IPS DF 6.9 (cell line): ENCODE measurements around the gene FXYD3.
"Not testable (repeated sequence)": the region's sequence is repeated elsewhere in the genome, so short reads cannot be mapped to it uniquely, and the experiment has no call there.

Experiments used
- DNase-seq: peaks from one replicate; pipeline ENCODE4 v3.0.0-alpha.2; 2013; ENCODE audit warnings: low read depth, low spot score
- H3K27ac ChIP-seq: one replicate; pipeline ENCODE4 v1.5.1; 2013; ENCODE audit warnings: low read length, control low read depth
- H3K27me3 ChIP-seq: 2 replicates; pipeline ENCODE4 v1.6.1; 2013; ENCODE audit warnings: mild to moderate bottlenecking, low read length; ENCODE audit not compliant: control insufficient read depth, insufficient read depth
- H3K36me3 ChIP-seq: 2 replicates; pipeline ENCODE4 v1.6.1; 2013; ENCODE audit warnings: low read length; ENCODE audit not compliant: control insufficient read depth, insufficient read depth
- H3K4me1 ChIP-seq: 2 replicates; pipeline ENCODE4 v1.6.1; 2013; ENCODE audit warnings: low read length; ENCODE audit not compliant: control insufficient read depth, insufficient read depth
- H3K4me3 ChIP-seq: 2 replicates; pipeline ENCODE4 v1.5.1; 2013; ENCODE audit warnings: mild to moderate bottlenecking, low read length
- H3K9me3 ChIP-seq: 2 replicates; pipeline ENCODE4 v1.6.1; 2013; ENCODE audit warnings: low read length, inconsistent platforms; ENCODE audit not compliant: control insufficient read depth, insufficient read depth
- WGBS: extraction: QIAGEN DNeasy Blood & Tissue Kit; methylation state at CpG from one replicate; pipeline ENCODE4 v1.1.7; 2013; ENCODE audit warnings: mixed read lengths, missing lambda C conversion rate; ENCODE audit not compliant: insufficient read length, insufficient coverage; 5-methylcytosine and 5-hydroxymethylcytosine counted together

Gene FXYD3

GRCh38 chr19:35153129-35153522, 37.5 kb downstream of the FXYD3 start:
- H3K27ac ChIP-seq, H3K9me3 ChIP-seq, DNase-seq, H3K36me3 ChIP-seq, H3K4me3 ChIP-seq, H3K27me3 ChIP-seq, H3K4me1 ChIP-seq: not testable (repeated sequence)
- WGBS: no CpG with 5 or more reads among the region's 10 CpGs

- H3K27me3 ChIP-seq: no peaks in the 10 kb centered on the region
- H3K4me3 ChIP-seq: peak overlapping the region; percentile 71; the same call in 1 of the 2 replicates
- no peaks in the 10 kb centered on the region for H3K9me3 ChIP-seq
- WGBS: no CpG with 5 or more reads among the region's 36 CpGs
- H3K27ac ChIP-seq: no peak overlapping the region
- no peak for DNase-seq
- no peaks in the 10 kb centered on the region for H3K36me3 ChIP-seq
- peaks cover 7% of the 10 kb centered on the region; the same call in 1 of the 2 replicates for H3K4me1 ChIP-seq
Observed at GRCh38 chr19:35153701-35154524, 38.3 kb downstream of the FXYD3 start.

- peak within 1 kb of the TSS; percentile 71 for H3K4me3 ChIP-seq
- no peaks in the 10 kb centered on the region for H3K9me3 ChIP-seq
- H3K27ac ChIP-seq: no peak within 1 kb of the TSS
- peaks cover 7% of the 10 kb centered on the region; the same call in 1 of the 2 replicates for H3K4me1 ChIP-seq
- WGBS: no CpG with 5 or more reads among the region's 49 CpGs
- H3K27me3 ChIP-seq: no peaks in the 10 kb centered on the region
- H3K36me3 ChIP-seq: peaks cover 7% of the 10 kb centered on the region; the same call in 1 of the 2 replicates
- DNase-seq: no peak
Observed at GRCh38 chr19:35154525-35155406, 39.1 kb downstream of the FXYD3 start, which contains the start of gene FXYD5. Gene FXYD5 (plus strand): TSS chr19:35154735. CDS start chr19:35155551, 816 bp downstream.

- Histone ChIP-seq H3K36me3 (peaks cover 7% of the 10 kb centered on the region; the same call in 1 of the 2 replicates), H3K27me3 (no peaks in the 10 kb centered on the region), H3K9me3 (no peaks in the 10 kb centered on the region), H3K4me3 (peak overlapping the region; percentile 71; the same call in 1 of the 2 replicates), H3K27ac (no peak overlapping the region), H3K4me1 (peaks cover 7% of the 10 kb centered on the region; the same call in 1 of the 2 replicates)
- no peak for DNase-seq
- WGBS: no CpG with 5 or more reads among the region's 17 CpGs
Observed at GRCh38 chr19:35155441-35155840, 39.8 kb downstream of the FXYD3 start.

GRCh38 chr19:35155981-35156672, 40.5 kb downstream of the FXYD3 start:
- Histone ChIP-seq H3K27me3 (no peaks in the 10 kb centered on the region), H3K4me3 (no peak overlapping the region), H3K27ac (no peak overlapping the region), H3K36me3 (peaks cover 7% of the 10 kb centered on the region; the same call in 1 of the 2 replicates), H3K9me3 (no peaks in the 10 kb centered on the region), H3K4me1 (peaks cover 7% of the 10 kb centered on the region; the same call in 1 of the 2 replicates)
- no CpG with 5 or more reads among the region's 6 CpGs for WGBS
- no peak for DNase-seq

GRCh38 chr19:35156673-35157014, 41.0 kb downstream of the FXYD3 start:
- Histone ChIP-seq H3K27ac (no peak overlapping the region), H3K4me1 (peaks cover 7% of the 10 kb centered on the region; the same call in 1 of the 2 replicates), H3K4me3 (no peak overlapping the region), H3K9me3 (no peaks in the 10 kb centered on the region), H3K36me3 (peaks cover 11% of the 10 kb centered on the region; the same call in 1 of the 2 replicates), H3K27me3 (no peaks in the 10 kb centered on the region)
- no CpG with 5 or more reads among the region's 7 CpGs for WGBS
- no peak for DNase-seq

GRCh38 chr19:35157431-35157830, 41.8 kb downstream of the FXYD3 start:
- Histone ChIP-seq H3K4me3 (no peak overlapping the region), H3K9me3 (no peaks in the 10 kb centered on the region), H3K4me1 (peaks cover 7% of the 10 kb centered on the region; the same call in 1 of the 2 replicates), H3K27ac (no peak overlapping the region), H3K36me3 (peaks cover 11% of the 10 kb centered on the region; the same call in 1 of the 2 replicates), H3K27me3 (no peaks in the 10 kb centered on the region)
- no CpG with 5 or more reads among the region's 4 CpGs for WGBS
- no peak for DNase-seq

GRCh38 chr19:35159606-35160005, 44.0 kb downstream of the FXYD3 start:
- H3K9me3 ChIP-seq: no peaks in the 10 kb centered on the region; the same call in 1 of the 2 replicates
- DNase-seq: no peak
- H3K4me1 ChIP-seq: peaks cover 4% of the 10 kb centered on the region; the same call in 1 of the 2 replicates
- no peaks in the 10 kb centered on the region for H3K27me3 ChIP-seq
- no peak overlapping the region for H3K4me3 ChIP-seq
- no CpG with 5 or more reads among the region's 8 CpGs for WGBS
- H3K27ac ChIP-seq: no peak overlapping the region
- peaks cover 18% of the 10 kb centered on the region; the same call in 1 of the 2 replicates for H3K36me3 ChIP-seq

- no peak overlapping the region for H3K27ac ChIP-seq
- WGBS: no CpG with 5 or more reads among the region's 9 CpGs
- no peaks in the 10 kb centered on the region; the same call in 1 of the 2 replicates for H3K9me3 ChIP-seq
- H3K27me3 ChIP-seq: no peaks in the 10 kb centered on the region
- no peak overlapping the region for H3K4me3 ChIP-seq
- DNase-seq: no peak
- no peaks in the 10 kb centered on the region; the same call in 1 of the 2 replicates for H3K4me1 ChIP-seq
- H3K36me3 ChIP-seq: peaks cover 18% of the 10 kb centered on the region; the same call in 1 of the 2 replicates
Observed at GRCh38 chr19:35160629-35161433, 45.2 kb downstream of the FXYD3 start.
